Lung (tissue), 12 donors: Measurements from ENCODE around the gene ATOX1. TPM values are rescaled to one million over a fixed set of nuclear protein-coding genes. Genes with fewer than 3 reads are reported as not detected.
A peak's percentile ranks its signal among the peaks of the same experiment; 100 is the strongest.

Experiments used
- ATAC-seq: fragments of 200-7000 bp; cut with Tn5 transposase; one replicate; pipeline ENCODE4 v1.9.1; 2020; ENCODE audit warnings: moderate number of reproducible peaks; ENCODE audit not compliant: insufficient read depth, low FRiP score
- DNase-seq, 3 donors: peaks; one replicate each; pipeline ENCODE4 v3.0.0-alpha.2; 2013 to 2017
- H3K27ac ChIP-seq, 2 donors: one replicate each; pipeline ENCODE4 v1.5.1; 2013; ENCODE audit warnings: mild to moderate bottlenecking in 2 of 2, moderate library complexity in 2 of 2, control low read depth in 1 of 2, inconsistent platforms in 1 of 2, low read depth in 1 of 2, low read length in 1 of 2
- H3K27me3 ChIP-seq, 3 donors: one replicate each; pipeline ENCODE4 v1.5.1; 2013; ENCODE audit warnings: low read length in 2 of 3; ENCODE audit not compliant: control insufficient read depth in 3 of 3, insufficient read depth in 3 of 3
- H3K36me3 ChIP-seq, 4 donors: one replicate each; pipeline ENCODE4 v1.5.1; 2013; ENCODE audit warnings: low read length in 4 of 4, mild to moderate bottlenecking in 1 of 4, moderate library complexity in 1 of 4; ENCODE audit not compliant: control insufficient read depth in 4 of 4, insufficient read depth in 4 of 4
- H3K4me1 ChIP-seq, 5 donors: one replicate each; pipeline ENCODE4 v1.5.1; 2013; ENCODE audit warnings: low read length in 5 of 5, mild to moderate bottlenecking in 2 of 5, moderate library complexity in 1 of 5; ENCODE audit not compliant: control insufficient read depth in 5 of 5, insufficient read depth in 5 of 5
- H3K4me3 ChIP-seq: one replicate; pipeline ENCODE4 v1.5.1; 2013; ENCODE audit warnings: mild to moderate bottlenecking, control low read depth, moderate library complexity
- H3K9ac ChIP-seq, 2 donors: one replicate each; pipeline ENCODE4 v1.5.1; 2013; ENCODE audit warnings: low read length in 2 of 2, control low read depth in 1 of 2; ENCODE audit not compliant: insufficient read depth in 1 of 2
- H3K9me3 ChIP-seq, 4 donors: one replicate each; pipeline ENCODE4 v1.5.1; 2013; ENCODE audit warnings: low read length in 3 of 4, mild to moderate bottlenecking in 1 of 4, moderate library complexity in 1 of 4; ENCODE audit not compliant: control insufficient read depth in 4 of 4, insufficient read depth in 3 of 4
- CTCF ChIP-seq: IDR thresholded peaks from 2 replicates; pipeline ENCODE4 v1.5.1; 2012; ENCODE audit warnings: mild to moderate bottlenecking; ENCODE audit errors: control extremely low read depth, extremely low read depth
- WGBS, 2 donors: extraction: QIAGEN DNeasy Blood & Tissue Kit; methylation state at CpG; one replicate each; pipeline ENCODE4 v1.1.7; 2013; 5-methylcytosine and 5-hydroxymethylcytosine counted together
- polyA plus RNA-seq, 2 donors: library from polyadenylated mRNA; stranded (reverse); fragments of 200-250 nt; gene quantifications; one replicate each; pipeline ENCODE4 v1.2.1, GENCODE V29; 2013
- total RNA-seq, 2 donors: library from RNA; depleted of rRNA in 1 of 2; stranded (reverse); fragments of >200 nt in 1 of 2; gene quantifications; one replicate each; pipeline ENCODE4 v1.2.1, GENCODE V29; 2014 to 2021
- donor health status: control.
- donor health status: control.
- donor health status: Bipolar disorder and iron deficiency.
- donor health status: healthy.
- donor health status: DM: yes; HTN: yes; CAD: no.

Gene ATOX1
- total and polyA plus RNA-seq, 4 donors: 65.1 to 225 (median 121) TPM

- DNase-seq (no peak), ATAC-seq (no peak)
- H3K9ac ChIP-seq: peak overlapping the region; percentile 57 to 80
- H3K36me3 ChIP-seq: peaks cover 0 to 2% (median 0%) of the 10 kb centered on the region in 4 donors
- H3K9me3 ChIP-seq: no peaks in the 10 kb centered on the region
- no peaks in the 10 kb centered on the region for H3K27me3 ChIP-seq
- TF ChIP-seq CTCF: no peak
- peak overlapping the region; percentile 88 for H3K4me3 ChIP-seq
- 19 to 29% methylated on average over 9 of the region's 9 CpGs for WGBS, 2 donors
- H3K27ac ChIP-seq: peak overlapping the region; percentile 79 to 93
- H3K4me1 ChIP-seq: peaks cover 0 to 17% (median 8%) of the 10 kb centered on the region in 5 donors
These were observed 944 bp downstream of the ATOX1 start for GRCh38 chr5:151757233-151758140.

- ATAC-seq (no peak), DNase-seq (no peak)
- TF ChIP-seq CTCF: no peak
- no peak overlapping the region for H3K9ac ChIP-seq
- H3K4me3 ChIP-seq: no peak overlapping the region
- H3K4me1 ChIP-seq: peaks cover 0 to 17% (median 8%) of the 10 kb centered on the region in 5 donors
- WGBS, 2 donors: 89 to 97% methylated on average over 3 of the region's 3 CpGs
- H3K36me3 ChIP-seq: peaks cover 0 to 2% (median under 1%) of the 10 kb centered on the region in 4 donors
- H3K9me3 ChIP-seq: no peaks in the 10 kb centered on the region
- no peaks in the 10 kb centered on the region for H3K27me3 ChIP-seq
- H3K27ac ChIP-seq: no peak overlapping the region
These were observed 3.0 kb downstream of the ATOX1 start for GRCh38 chr5:151755383-151755782.

- no peak for ATAC-seq
- 94 to 97% methylated on average over 4 of the region's 4 CpGs for WGBS, 2 donors
- Histone ChIP-seq H3K27ac (no peak overlapping the region), H3K4me3 (no peak overlapping the region), H3K9ac (no peak overlapping the region), H3K9me3 (no peaks in the 10 kb centered on the region), H3K4me1 (peaks cover 0 to 2% (median 0%) of the 10 kb centered on the region in 5 donors), H3K36me3 (peaks cover 0 to 4% (median 2%) of the 10 kb centered on the region in 4 donors), H3K27me3 (no peaks in the 10 kb centered on the region)
- no peak for TF ChIP-seq CTCF
- no peak for DNase-seq
These were observed 6.8 kb downstream of the ATOX1 start for GRCh38 chr5:151751593-151751992.
